CD4-positive, CD25-positive, alpha-beta regulatory T cell (primary cell): ENCODE results near the gene THEM4. TPM values are rescaled to one million over a fixed set of nuclear protein-coding genes. Genes with fewer than 3 reads are reported as not detected.
"Not testable (repeated sequence)": the region's sequence is repeated elsewhere in the genome, so short reads cannot be mapped to it uniquely, and the experiment has no call there.

Experiments
- ATAC-seq, 2 donors: fragments of 150-1000 bp; cut with Tn5 transposase; one replicate each; pipeline ENCODE4 v1.10.0; 2021; ENCODE audit warnings: low read depth in 2 of 2, moderate number of reproducible peaks in 2 of 2, moderate library complexity in 1 of 2
- DNase-seq, 3 donors: peaks; one replicate each; pipeline versions ENCODE4 v3.0.0 to v3.0.0-alpha.2; 2012 to 2022; ENCODE audit warnings: mixed read lengths in 1 of 3
- H3K27ac ChIP-seq: one replicate; pipeline ENCODE4 v1.7.0; 2013; ENCODE audit warnings: mild to moderate bottlenecking, low read length; ENCODE audit not compliant: insufficient read depth, poor library complexity, severe bottlenecking
- H3K27me3 ChIP-seq: one replicate; pipeline ENCODE4 v1.7.0; 2013; ENCODE audit warnings: low read length; ENCODE audit not compliant: control insufficient read depth, insufficient read depth
- H3K36me3 ChIP-seq: one replicate; pipeline ENCODE4 v1.7.0; 2013; ENCODE audit warnings: mild to moderate bottlenecking, low read length, moderate library complexity; ENCODE audit not compliant: control insufficient read depth, insufficient read depth
- H3K4me1 ChIP-seq: 2 replicates; pipeline ENCODE4 v1.7.0; 2013; ENCODE audit warnings: mild to moderate bottlenecking, low read length; ENCODE audit not compliant: insufficient read depth, control insufficient read depth, poor library complexity, severe bottlenecking
- H3K4me3 ChIP-seq: one replicate; pipeline ENCODE4 v1.7.0; 2013; ENCODE audit warnings: low read depth, mild to moderate bottlenecking, low read length, moderate library complexity
- H3K9me3 ChIP-seq, 2 experiments: 1 replicate in 1 of 2; 2 replicates in 1 of 2; pipeline ENCODE4 v1.7.0; 2013; ENCODE audit warnings: low read length in 2 of 2, mild to moderate bottlenecking in 1 of 2, moderate library complexity in 1 of 2; ENCODE audit not compliant: control insufficient read depth in 2 of 2
- H3K27ac Mint-ChIP-seq, 3 donors: one replicate each; pipeline ENCODE4 v1.8.0; 2020 to 2022; ENCODE audit warnings: mild to moderate bottlenecking in 3 of 3, mixed read lengths in 3 of 3, moderate library complexity in 2 of 3
- H3K27me3 Mint-ChIP-seq: one replicate; pipeline ENCODE4 v1.8.0; 2022; ENCODE audit warnings: mild to moderate bottlenecking, mixed read lengths
- H3K36me3 Mint-ChIP-seq: one replicate; pipeline ENCODE4 v1.8.0; 2020; ENCODE audit warnings: mixed read lengths
- H3K4me1 Mint-ChIP-seq, 4 donors: one replicate each; pipeline ENCODE4 v1.8.0; 2020 to 2022; ENCODE audit warnings: mixed read lengths in 4 of 4, mild to moderate bottlenecking in 1 of 4
- H3K4me3 Mint-ChIP-seq, 4 donors: one replicate each; pipeline ENCODE4 v1.8.0; 2020 to 2022; ENCODE audit warnings: mild to moderate bottlenecking in 4 of 4, mixed read lengths in 4 of 4, moderate library complexity in 3 of 4
- H3K9me3 Mint-ChIP-seq, 7 donors: one replicate each; pipeline ENCODE4 v1.8.0; 2020 to 2022; ENCODE audit warnings: mixed read lengths in 7 of 7, mild to moderate bottlenecking in 3 of 7, moderate library complexity in 2 of 7
- polyA plus RNA-seq, 4 donors: library from polyadenylated mRNA; unstranded; fragments of 300-500 nt; fragmentation: Illumina TruSeq; gene quantifications; one replicate each; pipeline ENCODE4 v1.2.3, GENCODE V29; 2021
- total RNA-seq: library from RNA; stranded (reverse); gene quantifications from one replicate; pipeline ENCODE4 v1.2.3, GENCODE V29; 2022

Gene THEM4
- total and polyA plus RNA-seq, 5 donors from 2014 or later: 69.5 to 146 (median 105) TPM

- Mint-ChIP-seq H3K4me3 (no peak overlapping the region), H3K27ac (no peak overlapping the region), H3K36me3 (no peaks in the 10 kb centered on the region), H3K9me3 (no peaks in the 10 kb centered on the region), H3K4me1 (peaks cover 0 to 3% (median under 1%) of the 10 kb centered on the region in 4 donors), H3K27me3 (no peaks in the 10 kb centered on the region)
- no peak for DNase-seq
- Histone ChIP-seq H3K27ac (no peak overlapping the region), H3K4me1 (no peaks in the 10 kb centered on the region), H3K9me3 (no peaks in the 10 kb centered on the region), H3K4me3 (no peak overlapping the region), H3K36me3 (no peaks in the 10 kb centered on the region), H3K27me3 (no peaks in the 10 kb centered on the region)
- no peak for ATAC-seq
Measured at GRCh38 chr1:151862604-151863003, 46.7 kb downstream of the THEM4 start.

DNA sequence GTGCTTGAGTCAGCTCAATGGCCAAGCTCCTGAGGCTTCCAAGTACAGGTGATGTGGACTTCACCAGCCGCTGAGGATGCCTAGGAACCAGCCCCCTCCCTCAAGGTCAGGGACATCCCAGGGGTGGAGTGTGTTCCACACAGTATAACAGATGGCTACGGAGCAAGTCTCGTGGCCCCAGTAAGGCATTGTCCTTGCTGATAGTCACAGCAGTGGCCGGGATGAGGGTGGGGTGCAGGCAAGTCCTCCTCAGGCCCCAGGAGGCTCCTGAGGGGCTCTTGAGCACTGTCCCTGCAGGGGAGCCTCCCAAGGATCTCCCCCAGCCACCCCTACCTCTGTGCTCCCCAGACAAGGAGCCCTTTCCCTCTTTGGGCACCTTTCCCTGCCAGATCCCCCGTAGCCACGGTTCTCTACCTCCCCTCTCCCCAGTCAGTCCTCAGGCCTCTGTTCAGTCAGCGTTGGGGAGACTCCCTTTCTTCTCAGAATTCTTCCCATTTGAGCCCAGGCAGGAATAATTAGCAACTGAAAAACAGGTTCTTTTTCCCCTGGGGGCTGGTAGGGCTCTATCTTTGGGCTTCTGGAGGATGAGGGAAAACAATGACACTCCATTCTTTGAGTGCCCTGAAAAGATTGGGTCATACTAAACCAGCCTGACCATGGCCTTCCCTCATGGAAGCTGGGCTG is 48.7 kb downstream of the THEM4 start:
- Mint-ChIP-seq H3K36me3 (no peaks in the 10 kb centered on the region), H3K4me3 (no peak overlapping the region), H3K9me3 (no peaks in the 10 kb centered on the region), H3K4me1 (peaks cover 0 to 3% (median 0%) of the 10 kb centered on the region in 4 donors), H3K27me3 (no peaks in the 10 kb centered on the region), H3K27ac (no peak overlapping the region)
- ATAC-seq (no peak), DNase-seq (no peak)
- no peaks in the 10 kb centered on the region for H3K4me1 ChIP-seq
- no peak overlapping the region for H3K4me3 ChIP-seq
- H3K36me3 ChIP-seq: no peaks in the 10 kb centered on the region
- no peaks in the 10 kb centered on the region for H3K9me3 ChIP-seq
- H3K27me3 ChIP-seq: no peaks in the 10 kb centered on the region
- no peak overlapping the region for H3K27ac ChIP-seq

GRCh38 chr1:151859891-151860293 is 49.4 kb downstream of the THEM4 start:
- ATAC-seq (no peak), DNase-seq (no peak)
- no peaks in the 10 kb centered on the region for H3K4me1 ChIP-seq
- no peak overlapping the region for H3K4me3 ChIP-seq
- no peak overlapping the region for H3K4me3 Mint-ChIP-seq
- H3K9me3 Mint-ChIP-seq: no peaks in the 10 kb centered on the region
- no peaks in the 10 kb centered on the region for H3K36me3 Mint-ChIP-seq
- H3K4me1 Mint-ChIP-seq: peaks cover 0 to 1% (median 0%) of the 10 kb centered on the region in 4 donors
- H3K27me3 Mint-ChIP-seq: no peaks in the 10 kb centered on the region
- no peak overlapping the region for H3K27ac ChIP-seq
- no peak overlapping the region for H3K27ac Mint-ChIP-seq
- H3K36me3 ChIP-seq: no peaks in the 10 kb centered on the region
- no peaks in the 10 kb centered on the region for H3K9me3 ChIP-seq
- no peaks in the 10 kb centered on the region for H3K27me3 ChIP-seq

- DNase-seq (no peak), ATAC-seq (no peak)
- H3K27me3 Mint-ChIP-seq: no peaks in the 10 kb centered on the region
- H3K4me3 ChIP-seq: no peak overlapping the region
- no peaks in the 10 kb centered on the region for H3K4me1 ChIP-seq
- peaks cover 0 to 1% (median 0%) of the 10 kb centered on the region in 4 donors for H3K4me1 Mint-ChIP-seq
- H3K27ac Mint-ChIP-seq: no peak overlapping the region
- no peaks in the 10 kb centered on the region for H3K9me3 Mint-ChIP-seq
- H3K9me3 ChIP-seq: no peaks in the 10 kb centered on the region
- H3K4me3 Mint-ChIP-seq: no peak overlapping the region
- H3K27ac ChIP-seq: no peak overlapping the region
- H3K27me3 ChIP-seq: no peaks in the 10 kb centered on the region
- no peaks in the 10 kb centered on the region for H3K36me3 ChIP-seq
- H3K36me3 Mint-ChIP-seq: no peaks in the 10 kb centered on the region
Measured at GRCh38 chr1:151858886-151859665, 50.2 kb downstream of the THEM4 start.

DNA sequence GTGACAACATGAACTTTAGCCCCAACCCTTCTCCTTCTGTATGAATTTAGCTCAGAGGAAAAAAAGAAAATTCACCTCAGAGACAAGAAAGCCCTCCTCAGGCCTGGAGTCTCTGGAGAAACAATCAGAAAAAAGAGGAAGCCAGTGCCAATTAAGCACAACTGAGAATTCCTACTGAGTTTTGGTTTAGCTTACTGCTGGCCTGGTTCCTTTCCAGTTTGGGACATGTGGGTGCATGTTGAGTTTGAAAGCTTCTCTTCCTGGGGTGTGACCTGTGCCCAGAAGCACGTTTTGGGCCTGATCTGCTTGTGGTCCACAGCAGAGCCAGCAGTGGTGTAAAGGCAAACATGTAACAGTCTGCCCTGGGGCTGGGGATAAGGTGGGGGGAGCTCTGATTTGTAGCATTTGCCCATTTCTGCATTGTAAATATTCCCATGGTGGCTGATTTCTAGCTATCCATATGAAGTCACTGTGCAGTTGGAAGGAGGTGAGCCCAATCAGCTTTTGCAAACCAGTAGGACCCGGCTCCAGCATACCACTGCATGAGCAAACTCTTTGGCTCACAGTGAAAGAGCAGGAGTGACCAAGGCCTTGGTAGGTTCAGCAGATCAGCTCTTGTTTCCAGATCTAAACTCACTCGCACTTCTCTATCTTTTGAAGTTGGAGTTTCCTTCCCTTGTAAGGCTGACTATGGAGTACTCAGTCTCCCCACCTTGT is 51.1 kb downstream of the THEM4 start:
- Mint-ChIP-seq H3K27me3 (no peaks in the 10 kb centered on the region), H3K4me1 (peaks cover 0 to 4% (median 0%) of the 10 kb centered on the region in 4 donors), H3K9me3 (no peaks in the 10 kb centered on the region), H3K36me3 (no peaks in the 10 kb centered on the region), H3K27ac (peak overlapping the region in 1 of 3 donors; percentile 48), H3K4me3 (no peak overlapping the region)
- no peak for ATAC-seq
- Histone ChIP-seq H3K27me3 (no peaks in the 10 kb centered on the region), H3K36me3 (no peaks in the 10 kb centered on the region), H3K4me3 (no peak overlapping the region), H3K9me3 (no peaks in the 10 kb centered on the region), H3K4me1 (no peaks in the 10 kb centered on the region), H3K27ac (no peak overlapping the region)
- no peak for DNase-seq

GRCh38 chr1:151855933-151856332 is 53.4 kb downstream of the THEM4 start:
- ATAC-seq (no peak), DNase-seq (no peak)
- Mint-ChIP-seq H3K4me3 (no peak overlapping the region), H3K27ac (no peak overlapping the region), H3K9me3 (no peaks in the 10 kb centered on the region), H3K36me3 (peaks cover 3% of the 10 kb centered on the region), H3K4me1 (peaks cover 0 to 4% (median 2%) of the 10 kb centered on the region in 4 donors), H3K27me3 (no peaks in the 10 kb centered on the region)
- no peaks in the 10 kb centered on the region for H3K27me3 ChIP-seq
- no peak overlapping the region for H3K4me3 ChIP-seq
- H3K27ac ChIP-seq: no peak overlapping the region
- H3K9me3 ChIP-seq: no peaks in the 10 kb centered on the region
- H3K4me1 ChIP-seq: no peaks in the 10 kb centered on the region
- no peaks in the 10 kb centered on the region for H3K36me3 ChIP-seq

DNA sequence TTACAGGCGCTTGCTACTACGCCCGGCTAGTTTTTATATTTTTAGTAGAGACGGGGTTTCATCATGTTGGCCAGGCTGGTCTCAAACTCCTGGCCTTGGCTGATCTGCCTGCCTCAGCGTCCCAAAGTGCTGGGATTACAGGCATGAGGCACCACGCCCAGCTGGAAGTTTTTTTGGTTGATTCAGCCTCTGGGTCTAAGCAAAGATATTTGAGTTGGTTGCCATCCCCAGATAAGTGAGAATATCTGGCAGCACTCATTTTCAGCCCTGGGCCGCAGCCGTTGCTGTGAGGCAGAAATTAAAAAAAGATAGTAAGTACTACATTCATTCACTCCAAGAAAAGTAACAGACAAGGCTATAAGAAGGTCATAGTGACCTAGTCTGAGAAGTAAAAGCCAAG is 53.8 kb downstream of the THEM4 start:
- not testable (repeated sequence) for H3K9me3 ChIP-seq, ATAC-seq, H3K36me3 Mint-ChIP-seq, H3K27me3 Mint-ChIP-seq, H3K4me3 Mint-ChIP-seq, DNase-seq, H3K9me3 Mint-ChIP-seq, H3K4me3 ChIP-seq, H3K36me3 ChIP-seq, H3K27me3 ChIP-seq, H3K27ac ChIP-seq, H3K4me1 Mint-ChIP-seq, H3K27ac Mint-ChIP-seq, H3K4me1 ChIP-seq
